OCI-LY7 (cell line): ENCODE results near the gene OR5AL1. TPM values are rescaled to one million over a fixed set of nuclear protein-coding genes. Genes with fewer than 3 reads are reported as not detected.
"Not testable (repeated sequence)": the region's sequence is repeated elsewhere in the genome, so short reads cannot be mapped to it uniquely, and the experiment has no call there.

Experiments used
- BruUV-seq: library from RNA; stranded (reverse); fragments of 400-500 nt; replicated peaks from 2 replicates; lab custom pipeline; 2021; lab: Mats Ljungman, UMichigan
- CTCF ChIA-PET: fragments of 300-600 bp; sonication (Branson Sonifier 250); formaldehyde crosslinking; loops from one replicate; lab custom pipeline; 2022; ENCODE audit warnings: antibody characterized with exemption; ENCODE audit not compliant: unreplicated experiment; lab: Charles Lee
- POLR2A ChIA-PET: fragments of 300-600 bp; sonication (Branson Sonifier 250); formaldehyde crosslinking; loops from one replicate; lab custom pipeline; 2022; ENCODE audit warnings: antibody characterized with exemption; lab: Charles Lee
- DNase-seq: peaks from one replicate; pipeline ENCODE4 v3.0.0-alpha.2; 2015; ENCODE audit warnings: low spot score
- H2AFZ ChIP-seq: fragments of 200-600 bp; sonication (generic), shearing (Covaris generic); 2 replicates; pipeline ENCODE4 v1.6.1; 2014; ENCODE audit warnings: mild to moderate bottlenecking, antibody characterized with exemption, low read length, moderate library complexity
- H3K27ac ChIP-seq: fragments of 200-600 bp; sonication (generic); 2 replicates; pipeline ENCODE4 v1.5.1; 2014; ENCODE audit warnings: mixed run types, low read depth, mild to moderate bottlenecking, moderate library complexity, low read length, inconsistent platforms; ENCODE audit not compliant: poor library complexity, severe bottlenecking
- H3K36me3 ChIP-seq: fragments of 200-600 bp; sonication (generic); 2 replicates; pipeline ENCODE4 v1.6.1; 2014; ENCODE audit warnings: mild to moderate bottlenecking, antibody characterized with exemption, low read length, moderate library complexity, mixed read lengths; ENCODE audit not compliant: insufficient read depth
- H3K4me1 ChIP-seq: fragments of 200-600 bp; sonication (generic); 2 replicates; pipeline ENCODE4 v1.5.1; 2014; ENCODE audit warnings: mild to moderate bottlenecking, low read length; ENCODE audit not compliant: insufficient read depth, poor library complexity, severe bottlenecking
- H3K4me2 ChIP-seq: fragments of 200-600 bp; sonication (generic); 2 replicates; pipeline ENCODE4 v1.6.1; 2014; ENCODE audit warnings: mild to moderate bottlenecking, low read length
- H3K4me3 ChIP-seq: fragments of 200-600 bp; sonication (generic); 2 replicates; pipeline ENCODE4 v1.5.1; 2014; ENCODE audit warnings: mild to moderate bottlenecking, low read depth, low read length; ENCODE audit not compliant: poor library complexity, severe bottlenecking
- H3K79me2 ChIP-seq: fragments of 200-600 bp; sonication (generic); 2 replicates; pipeline ENCODE4 v1.6.1; 2016; ENCODE audit warnings: low read depth, mild to moderate bottlenecking, low read length, moderate library complexity, mixed read lengths; ENCODE audit not compliant: insufficient read depth
- H3K9me2 ChIP-seq: fragments of 200-600 bp; sonication (generic); 2 replicates; pipeline ENCODE4 v1.6.1; 2016; ENCODE audit warnings: mild to moderate bottlenecking, low read length, mixed read lengths; ENCODE audit not compliant: insufficient read depth
- H3K9me3 ChIP-seq: fragments of 200-600 bp; sonication (generic); 2 replicates; pipeline ENCODE4 v1.6.1; 2014; ENCODE audit warnings: mild to moderate bottlenecking, mixed run types, low read length, mixed read lengths
- H4K20me1 ChIP-seq: fragments of 200-600 bp; sonication (generic); 2 replicates; pipeline ENCODE4 v1.6.1; 2014; ENCODE audit warnings: mild to moderate bottlenecking, antibody characterized with exemption, low read length, moderate library complexity, mixed read lengths; ENCODE audit not compliant: insufficient read depth
- CTCF ChIP-seq: fragments of 200-600 bp; sonication (generic); conservative IDR thresholded peaks from 2 replicates; pipeline ENCODE4 v1.5.1; 2014; ENCODE audit warnings: mild to moderate bottlenecking, antibody characterized with exemption, low read length, moderate library complexity, mixed read lengths
- EZH2phosphoT487 ChIP-seq: fragments of 200-600 bp; sonication (generic); IDR thresholded peaks from 2 replicates; pipeline ENCODE4 v1.6.1; 2018; ENCODE audit warnings: low read depth, borderline replicate concordance, mild to moderate bottlenecking, mixed run types, antibody characterized with exemption, low read length, moderate library complexity, mixed read lengths
- intact Hi-C: fragments of 100-400 bp; cut with micrococcal nuclease; formaldehyde crosslinking; loops from one replicate; pipeline ENCODE4 v1.10.0; 2022; ENCODE audit not compliant: unreplicated experiment
- total RNA-seq, 2 experiments: library from RNA; depleted of rRNA in 1 of 2; stranded (reverse); fragments of >200 nt in 1 of 2; shearing (Covaris generic) in 1 of 2; gene quantifications; 2 replicates each; pipeline ENCODE4 v1.2.3, GENCODE V29; 2014 to 2022

Gene OR5AL1
- total RNA-seq, 2 experiments from 2014 or later: not detected

- no peaks in the 10 kb centered on the region for H3K36me3 ChIP-seq
Measured at GRCh38 chr11:56394381-56394780, 18.1 kb upstream of the OR5AL1 start.

DNA sequence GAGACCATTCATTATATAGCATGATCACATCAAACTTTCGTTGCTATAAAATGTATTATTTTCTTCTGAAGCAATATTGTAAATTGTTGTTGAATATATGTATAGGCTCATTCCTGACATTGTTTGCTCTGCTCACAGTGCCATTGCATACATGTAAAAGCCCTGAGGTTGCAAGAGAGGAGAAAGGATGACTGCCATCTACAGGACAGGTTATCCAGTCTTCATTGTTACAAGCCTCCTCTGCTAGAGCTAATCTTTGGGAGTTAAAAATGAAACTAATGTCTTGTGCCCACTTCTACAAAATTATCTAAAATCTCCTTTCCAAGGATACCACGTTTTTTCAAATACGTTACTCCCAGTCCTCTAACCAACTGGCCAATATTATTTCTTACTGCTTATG is 16.4 kb upstream of the OR5AL1 start:
- no peaks in the 10 kb centered on the region for H3K4me1 ChIP-seq
- no peak overlapping the region for H2AFZ ChIP-seq
- intact Hi-C loops: no loop called here
- no peak for DNase-seq
- no peaks in the 10 kb centered on the region for H3K36me3 ChIP-seq
- no peak overlapping the region for H3K27ac ChIP-seq
- H3K9me2 ChIP-seq: no peaks in the 10 kb centered on the region
- no peak overlapping the region for H3K4me2 ChIP-seq
- H3K79me2 ChIP-seq: no peaks in the 10 kb centered on the region
- CTCF ChIA-PET: no interaction called here
- TF ChIP-seq EZH2phosphoT487 (no peak), CTCF (0 out of 2 replicates have a peak, but pooled peaks have one; percentile 26)
- no peaks in the 10 kb centered on the region for H3K9me3 ChIP-seq
- no TSS peak for BruUV-seq
- H3K4me3 ChIP-seq: no peak overlapping the region
- POLR2A ChIA-PET: no interaction called here
- no peaks in the 10 kb centered on the region for H4K20me1 ChIP-seq

More at GRCh38 chr11:56394381-56394780, 18.1 kb upstream of the OR5AL1 start:
- TF ChIP-seq EZH2phosphoT487 (no peak), CTCF (no peak)
- Histone ChIP-seq H3K4me2 (no peak overlapping the region), H3K9me3 (no peaks in the 10 kb centered on the region), H3K9me2 (no peaks in the 10 kb centered on the region), H3K79me2 (no peaks in the 10 kb centered on the region), H3K4me1 (no peaks in the 10 kb centered on the region), H2AFZ (no peak overlapping the region), H3K4me3 (no peak overlapping the region), H4K20me1 (no peaks in the 10 kb centered on the region), H3K27ac (no peak overlapping the region)
- ChIA-PET POLR2A (no interaction called here), CTCF (no interaction called here)
- no TSS peak for BruUV-seq
- intact Hi-C loops: no loop called here
- no peak for DNase-seq

DNA sequence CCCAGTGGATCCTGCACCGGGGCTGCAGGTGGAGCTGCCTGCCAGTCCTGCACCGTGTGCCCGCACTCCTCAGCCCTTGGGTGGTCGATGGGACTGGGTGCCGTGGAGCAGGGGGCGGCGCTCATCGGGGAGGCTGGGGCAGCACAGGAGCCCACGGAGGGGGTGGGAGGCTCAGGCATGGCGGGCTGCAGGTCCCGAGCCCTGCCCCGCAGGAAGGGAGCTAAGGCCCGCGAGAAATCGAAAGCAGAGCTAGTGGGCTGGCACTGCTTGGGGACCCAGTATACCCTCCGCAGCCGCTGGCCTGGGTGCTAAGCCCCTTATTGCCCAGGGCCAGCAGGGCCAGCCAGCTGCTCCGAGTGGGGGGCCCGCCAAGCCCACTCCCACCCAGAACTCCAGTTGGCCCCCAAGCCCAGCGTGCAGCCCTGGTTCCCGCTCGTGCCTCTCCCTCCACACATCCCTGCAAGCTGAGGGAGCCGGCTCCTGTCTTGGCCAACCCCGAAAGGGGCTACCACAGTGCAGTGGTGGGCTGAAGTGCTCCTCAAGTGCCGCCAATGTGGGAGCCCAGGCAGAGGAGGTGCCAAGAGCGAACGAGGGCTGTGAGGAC is 10.5 kb upstream of the OR5AL1 start:
- H3K27ac ChIP-seq, H3K4me1 ChIP-seq, DNase-seq, BruUV-seq, POLR2A ChIA-PET, H3K9me3 ChIP-seq, H3K36me3 ChIP-seq, H3K79me2 ChIP-seq, H3K4me2 ChIP-seq, intact Hi-C loops, H4K20me1 ChIP-seq, H2AFZ ChIP-seq, H3K4me3 ChIP-seq, H3K9me2 ChIP-seq, CTCF ChIA-PET: not testable (repeated sequence)
